GM21825 (cell line): ENCODE measurements around the gene IER3.
A peak's percentile ranks its signal among the peaks of the same experiment; 100 is the strongest.
"Not testable (repeated sequence)": the region's sequence is repeated elsewhere in the genome, so short reads cannot be mapped to it uniquely, and the experiment has no call there.

Experiments
- ATAC-seq: cut with Tn5 transposase; IDR thresholded peaks from one replicate; pipeline ENCODE4 v1.9.1; 2021; ENCODE audit warnings: mild to moderate bottlenecking, moderate library complexity; ENCODE audit not compliant: unreplicated experiment

The IER3 gene

GRCh38 chr6:30725713-30726505, 18.4 kb downstream of the IER3 start:
- no peak for ATAC-seq

GRCh38 chr6:30724906-30725667, 19.3 kb downstream of the IER3 start:
- no peak for ATAC-seq

GRCh38 chr6:30723843-30724741, 20.3 kb downstream of the IER3 start:
- not testable (repeated sequence) for ATAC-seq

GRCh38 chr6:30723159-30723842, 21.0 kb downstream of the IER3 start:
- not testable (repeated sequence) for ATAC-seq

- no peak for ATAC-seq
Measured at GRCh38 chr6:30722280-30723112, 21.9 kb downstream of the IER3 start.

- ATAC-seq: not testable (repeated sequence)
Measured at GRCh38 chr6:30722025-30722279, 22.4 kb downstream of the IER3 start.

GRCh38 chr6:30721198-30722024, 22.9 kb downstream of the IER3 start:
- peak; percentile 34 for ATAC-seq

GRCh38 chr6:30720738-30721197, 23.6 kb downstream of the IER3 start:
- ATAC-seq: no peak

GRCh38 chr6:30719791-30720737, 24.3 kb downstream of the IER3 start, which contains the start of gene TUBB:
Gene TUBB (plus strand): TSS chr6:30720352. CDS start chr6:30720507, 155 bp downstream.
- ATAC-seq: peak; percentile 38

- no peak for ATAC-seq
Measured at GRCh38 chr6:30719356-30719755, 25.0 kb downstream of the IER3 start.

- ATAC-seq: not testable (repeated sequence)
Measured at GRCh38 chr6:30717845-30718720, 26.3 kb downstream of the IER3 start.

GRCh38 chr6:30717129-30717844, 27.1 kb downstream of the IER3 start, which contains the start of gene MDC1:
Gene MDC1 (minus strand): TSS chr6:30717281. CDS start chr6:30715175, 2,106 bp downstream.
- ATAC-seq: peak; percentile 56

GRCh38 chr6:30716879-30717128, 27.5 kb downstream of the IER3 start:
- no peak for ATAC-seq

- no peak for ATAC-seq
Measured at GRCh38 chr6:30714263-30714662, 30.1 kb downstream of the IER3 start.

- no peak for ATAC-seq
Measured at GRCh38 chr6:30712441-30712945, 31.9 kb downstream of the IER3 start.

GRCh38 chr6:30711758-30712380, 32.5 kb downstream of the IER3 start:
- ATAC-seq: no peak
